Colonic mucosa (tissue), 4 donors: ENCODE data around the gene EXO5. TPM values are rescaled to one million over a fixed set of nuclear protein-coding genes. Genes with fewer than 3 reads are reported as not detected.

Experiments used
- DNase-seq: peaks from one replicate; pipeline ENCODE4 v3.0.0-alpha.2; 2020
- H3K27ac ChIP-seq: fragments of 200-600 bp; one replicate; pipeline ENCODE4 v1.8.0; 2021
- H3K27me3 ChIP-seq: fragments of 200-600 bp; one replicate; pipeline ENCODE4 v1.8.0; 2021
- H3K36me3 ChIP-seq: fragments of 200-600 bp; one replicate; pipeline ENCODE4 v1.8.0; 2021
- H3K4me1 ChIP-seq: fragments of 200-600 bp; one replicate; pipeline ENCODE4 v1.8.0; 2021; ENCODE audit warnings: mild to moderate bottlenecking
- H3K4me3 ChIP-seq: fragments of 200-600 bp; one replicate; pipeline ENCODE4 v1.8.0; 2021
- H3K9ac ChIP-seq, 2 donors: one replicate each; pipeline ENCODE4 v1.7.0; 2013; ENCODE audit warnings: control low read depth in 2 of 2, low read depth in 2 of 2, low read length in 2 of 2
- H3K9me3 ChIP-seq: fragments of 200-600 bp; one replicate; pipeline ENCODE4 v1.8.0; 2021
- CTCF ChIP-seq: fragments of 200-600 bp; IDR thresholded peaks from one replicate; pipeline ENCODE4 v1.8.0; 2022; ENCODE audit warnings: antibody characterized with exemption, mild to moderate bottlenecking
- intact Hi-C: fragments of 100-400 bp; cut with DNase I; formaldehyde crosslinking; loops from one replicate; pipeline ENCODE4 v1.14.1; 2022
- total RNA-seq, 2 donors: library from RNA; stranded (reverse); fragmentation: NEBNext Ultra II Directional in 1 of 2; extraction: Animal tissue kit (Norgen Biotek cat#: 25700) in 1 of 2; gene quantifications; one replicate each; pipeline ENCODE4 v1.2.1, GENCODE V29; 2021
- donor health status: healthy.
- donor health status: DM: no; HTN: no; CAD: no.
- donor health status: DM: no; HTN: no; CAD: no.

Gene EXO5
- total RNA-seq = 1 to 10 TPM; 5.5 to 8.7 TPM

GRCh38 chr1:40508375-40509341, at the start of gene EXO5:
Gene EXO5, plus strand, starts transcription at chr1:40508767. Its CDS starts 5,778 bp downstream, at chr1:40514545.
- Histone ChIP-seq H3K4me3 (peak within 1 kb of the TSS; percentile 77), H3K4me1 (no peaks in the 10 kb centered on the region), H3K9me3 (no peaks in the 10 kb centered on the region), H3K27ac (peak within 1 kb of the TSS; percentile 50), H3K27me3 (no peaks in the 10 kb centered on the region), H3K9ac (peak within 1 kb of the TSS; percentile 78 to 79), H3K36me3 (no peaks in the 10 kb centered on the region)
- no peak for TF ChIP-seq CTCF
- peak; percentile 89 for DNase-seq
- intact Hi-C loops = no loop called here

- Histone ChIP-seq H3K27me3 (no peaks in the 10 kb centered on the region), H3K4me3 (no peak overlapping the region), H3K4me1 (no peaks in the 10 kb centered on the region), H3K36me3 (no peaks in the 10 kb centered on the region), H3K27ac (no peak overlapping the region), H3K9ac (no peak overlapping the region), H3K9me3 (peaks cover 7% of the 10 kb centered on the region)
- no peak for DNase-seq
- no peak for TF ChIP-seq CTCF
- intact Hi-C loops = no loop called here
Measured at GRCh38 chr1:40462956-40463590, 45.5 kb upstream of the EXO5 start.

- Histone ChIP-seq H3K36me3 (no peaks in the 10 kb centered on the region), H3K9ac (no peak overlapping the region), H3K4me1 (no peaks in the 10 kb centered on the region), H3K27me3 (no peaks in the 10 kb centered on the region), H3K9me3 (no peaks in the 10 kb centered on the region), H3K4me3 (no peak overlapping the region), H3K27ac (no peak overlapping the region)
- intact Hi-C loops = no loop called here
- TF ChIP-seq CTCF = no peak
- DNase-seq = no peak
Measured at GRCh38 chr1:40469327-40469726, 39.2 kb upstream of the EXO5 start.

- H3K4me3 ChIP-seq = no peak overlapping the region
- H3K27ac ChIP-seq = no peak overlapping the region
- intact Hi-C loops = no loop called here
- TF ChIP-seq CTCF = no peak
- no peaks in the 10 kb centered on the region for H3K27me3 ChIP-seq
- no peaks in the 10 kb centered on the region for H3K36me3 ChIP-seq
- no peak overlapping the region for H3K9ac ChIP-seq
- no peaks in the 10 kb centered on the region for H3K4me1 ChIP-seq
- no peak for DNase-seq
- H3K9me3 ChIP-seq = no peaks in the 10 kb centered on the region
Measured at GRCh38 chr1:40475268-40475667, 33.3 kb upstream of the EXO5 start.

- intact Hi-C loops = no loop called here
- peak within 1 kb of the TSS; percentile 97 for H3K4me3 ChIP-seq
- H3K9me3 ChIP-seq = no peaks in the 10 kb centered on the region
- no peaks in the 10 kb centered on the region for H3K36me3 ChIP-seq
- peak within 1 kb of the TSS; percentile 38 for H3K27ac ChIP-seq
- H3K27me3 ChIP-seq = no peaks in the 10 kb centered on the region
- H3K4me1 ChIP-seq = no peaks in the 10 kb centered on the region
- TF ChIP-seq CTCF = no peak
- H3K9ac ChIP-seq = peak within 1 kb of the TSS; percentile 80 to 84
- peak; percentile 71 for DNase-seq
Measured at GRCh38 chr1:40476924-40477677, 31.5 kb upstream of the EXO5 start, which contains the start of gene ZFP69. Gene ZFP69, plus strand, starts transcription at chr1:40477290. Its CDS starts 2,072 bp downstream, at chr1:40479362.
